WTC11 (cell line): Measurements from ENCODE around the gene ATXN1L. TPM values are rescaled to one million over a fixed set of nuclear protein-coding genes. Genes with fewer than 3 reads are reported as not detected.

Source experiments
- ATAC-seq: fragments of 200-7000 bp; cut with Tn5 transposase; 2 replicates; pipeline ENCODE4 v1.10.0; 2021; ENCODE audit warnings: mild to moderate bottlenecking, moderate library complexity
- CTCF ChIA-PET: fragments of 300-600 bp; sonication (Branson Sonifier 250); formaldehyde crosslinking; loops from one replicate; lab custom pipeline; 2021; ENCODE audit warnings: antibody characterized with exemption; lab: Charles Lee
- POLR2A ChIA-PET: fragments of 350-600 bp; sonication (Branson Sonifier 250); formaldehyde crosslinking; loops from one replicate; lab custom pipeline; 2021; ENCODE audit warnings: antibody characterized with exemption; lab: Charles Lee
- DNase-seq: peaks from one replicate; pipeline ENCODE4 v3.0.0; 2021; ENCODE audit warnings: low spot score
- H3K27ac Mint-ChIP-seq: 2 replicates; pipeline ENCODE4 v1.8.0; 2021; ENCODE audit warnings: mixed read lengths
- H3K27me3 Mint-ChIP-seq: 2 replicates; pipeline ENCODE4 v1.8.0; 2021; ENCODE audit warnings: low read depth, mild to moderate bottlenecking, moderate library complexity, mixed read lengths
- H3K36me3 Mint-ChIP-seq: 2 replicates; pipeline ENCODE4 v1.8.0; 2021; ENCODE audit warnings: mixed read lengths
- H3K4me1 Mint-ChIP-seq: 2 replicates; pipeline ENCODE4 v1.8.0; 2022; ENCODE audit warnings: mixed read lengths
- H3K4me3 Mint-ChIP-seq: 2 replicates; pipeline ENCODE4 v1.8.0; 2021; ENCODE audit warnings: mild to moderate bottlenecking, moderate library complexity, mixed read lengths
- H3K9me3 Mint-ChIP-seq: 2 replicates; pipeline ENCODE4 v1.8.0; 2021; ENCODE audit warnings: mixed read lengths
- FOXP4 ChIP-seq: sonication (generic); formaldehyde crosslinking; IDR thresholded peaks from 2 replicates; pipeline ENCODE4 v1.8.0; 2022; ENCODE audit warnings: mild to moderate bottlenecking, missing genetic modification reagents
- MYBL2 ChIP-seq: sonication (generic); formaldehyde crosslinking; IDR thresholded peaks from 2 replicates; pipeline ENCODE4 v1.8.1; 2023; ENCODE audit warnings: mild to moderate bottlenecking, moderate library complexity, missing genetic modification reagents
- NFE2L1 ChIP-seq: sonication (generic); formaldehyde crosslinking; IDR thresholded peaks from 2 replicates; pipeline ENCODE4 v1.8.1; 2023; ENCODE audit warnings: missing genetic modification reagents
- NR3C1 ChIP-seq: sonication (generic); formaldehyde crosslinking; conservative IDR thresholded peaks from 2 replicates; pipeline ENCODE4 v1.8.1; 2023; ENCODE audit warnings: low read depth, mild to moderate bottlenecking, missing genetic modification reagents
- OVOL2 ChIP-seq: fragments of 250-450 bp; sonication (Bioruptor Pico); IDR thresholded peaks from 2 replicates; pipeline ENCODE4 v1.9.0; 2021; ENCODE audit warnings: mild to moderate bottlenecking, borderline replicate concordance
- PRRX2 ChIP-seq: fragments of 250-450 bp; sonication (Bioruptor Pico); IDR thresholded peaks from 2 replicates; pipeline ENCODE4 v1.8.0; 2021; ENCODE audit warnings: mild to moderate bottlenecking
- RELA ChIP-seq: sonication (generic); formaldehyde crosslinking; IDR thresholded peaks from 2 replicates; pipeline ENCODE4 v1.8.1; 2022; ENCODE audit warnings: missing genetic modification reagents, mild to moderate bottlenecking, borderline replicate concordance
- RORB ChIP-seq: fragments of 250-450 bp; sonication (Bioruptor Pico); IDR thresholded peaks from 2 replicates; pipeline ENCODE4 v1.9.0; 2021; ENCODE audit warnings: mild to moderate bottlenecking
- STAT6 ChIP-seq: sonication (generic); formaldehyde crosslinking; conservative IDR thresholded peaks from 2 replicates; pipeline ENCODE4 v1.8.1; 2023; ENCODE audit warnings: mild to moderate bottlenecking, low read depth, missing genetic modification reagents, moderate library complexity
- TEAD1 ChIP-seq: sonication (generic); formaldehyde crosslinking; IDR thresholded peaks from 2 replicates; pipeline ENCODE4 v1.8.0; 2022; ENCODE audit warnings: mild to moderate bottlenecking, missing genetic modification reagents
- TP53 ChIP-seq: sonication (generic); formaldehyde crosslinking; IDR thresholded peaks from 2 replicates; pipeline ENCODE4 v1.8.1; 2023; ENCODE audit warnings: mild to moderate bottlenecking, missing genetic modification reagents
- ZBTB21 ChIP-seq: sonication (generic); formaldehyde crosslinking; IDR thresholded peaks from 2 replicates; pipeline ENCODE4 v1.8.1; 2023; ENCODE audit warnings: mild to moderate bottlenecking, missing genetic modification reagents, borderline replicate concordance
- ZNF263 ChIP-seq: sonication (generic); formaldehyde crosslinking; IDR thresholded peaks from 2 replicates; pipeline ENCODE4 v1.8.1; 2022; ENCODE audit warnings: low read depth, mild to moderate bottlenecking, moderate library complexity, missing genetic modification reagents
- ZNF416 ChIP-seq: fragments of 250-450 bp; sonication (Bioruptor Pico); IDR thresholded peaks from 2 replicates; pipeline ENCODE4 v1.9.0; 2021; ENCODE audit warnings: mild to moderate bottlenecking, inconsistent platforms
- ZNF425 ChIP-seq: fragments of 250-450 bp; sonication (Bioruptor Pico); conservative IDR thresholded peaks from 2 replicates; pipeline ENCODE4 v1.9.0; 2021; ENCODE audit warnings: mild to moderate bottlenecking
- ZNF512 ChIP-seq: sonication (generic); formaldehyde crosslinking; IDR thresholded peaks from 2 replicates; pipeline ENCODE4 v1.8.1; 2022; ENCODE audit warnings: missing genetic modification reagents, borderline replicate concordance
- ZNF532 ChIP-seq: fragments of 250-450 bp; sonication (Bioruptor Pico); IDR thresholded peaks from 2 replicates; pipeline ENCODE4 v1.9.0; 2021; ENCODE audit warnings: mild to moderate bottlenecking, borderline replicate concordance
- total RNA-seq: library from RNA; stranded (reverse); gene quantifications from 3 replicates; pipeline ENCODE4 v1.2.3, GENCODE V29; 2021

Gene ATXN1L
- total RNA-seq, 1 experiment from 2014 or later: 23.2 TPM

- no peak for TF ChIP-seq PRRX2 (CRISPR knock-in tag)
- no peak for TF ChIP-seq NR3C1
- TF ChIP-seq TP53 (CRISPR knock-in tag): no peak
- TF ChIP-seq ZNF425 (CRISPR knock-in tag): no peak
- TF ChIP-seq ZNF512 (CRISPR knock-in tag): no peak
- TF ChIP-seq RELA (CRISPR knock-in tag): no peak
- no peak for TF ChIP-seq ZNF416 (CRISPR knock-in tag)
- no peak for TF ChIP-seq ZBTB21
- TF ChIP-seq TEAD1 (CRISPR knock-in tag): no peak
- TF ChIP-seq NFE2L1: no peak
- no peak for TF ChIP-seq RORB (CRISPR knock-in tag)
- no peak for TF ChIP-seq OVOL2 (CRISPR knock-in tag)
- TF ChIP-seq STAT6 (CRISPR knock-in tag): no peak
- TF ChIP-seq ZNF263 (CRISPR knock-in tag): no peak
- TF ChIP-seq FOXP4 (CRISPR knock-in tag): no peak
- TF ChIP-seq ZNF532 (CRISPR knock-in tag): no peak
- TF ChIP-seq MYBL2 (CRISPR knock-in tag): no peak
- Mint-ChIP-seq H3K27me3 (no peaks in the 10 kb centered on the region), H3K4me3 (no peak overlapping the region), H3K4me1 (peaks cover 12% of the 10 kb centered on the region), H3K36me3 (peaks cover 27% of the 10 kb centered on the region), H3K27ac (no peak overlapping the region), H3K9me3 (no peaks in the 10 kb centered on the region)
- DNase-seq (no peak), ATAC-seq (no peak)
- POLR2A ChIA-PET: no interaction called here
- CTCF ChIA-PET: no interaction called here
These were observed 2.8 kb downstream of the ATXN1L start for GRCh38 chr16:71848622-71849021.
